GM23338 (cell line): ENCODE measurements around the gene RELL1. TPM values are rescaled to one million over a fixed set of nuclear protein-coding genes. Genes with fewer than 3 reads are reported as not detected.

Experiments
- ATAC-seq: fragments of 200-7000 bp; cut with Tn5 transposase; 3 replicates; pipeline ENCODE4 v1.9.1; 2020
- DNase-seq: peaks from one replicate; pipeline ENCODE4 v3.0.0-alpha.2; 2015; ENCODE audit warnings: low spot score
- H2AFZ ChIP-seq: fragments of 200-600 bp; sonication (generic); 2 replicates; pipeline ENCODE4 v1.8.0; 2016; ENCODE audit warnings: antibody characterized with exemption, mild to moderate bottlenecking, moderate library complexity
- H3F3A ChIP-seq: fragments of 200-600 bp; sonication (generic); replicated peaks from 2 replicates; pipeline ENCODE4 v1.8.0; 2017; ENCODE audit warnings: antibody characterized with exemption, mixed run types, low read depth
- H3K27ac ChIP-seq: fragments of 200-600 bp; sonication (generic); 2 replicates; pipeline ENCODE4 v1.6.1; 2016; ENCODE audit warnings: low read depth
- H3K27me3 ChIP-seq: fragments of 200-600 bp; sonication (generic); 2 replicates; pipeline ENCODE4 v1.8.0; 2016; ENCODE audit warnings: mild to moderate bottlenecking, mixed run types, moderate library complexity; ENCODE audit not compliant: insufficient read depth
- H3K36me3 ChIP-seq: fragments of 200-600 bp; sonication (generic); 2 replicates; pipeline ENCODE4 v1.8.0; 2016; ENCODE audit warnings: mild to moderate bottlenecking; ENCODE audit not compliant: insufficient read depth
- H3K4me1 ChIP-seq: fragments of 200-600 bp; sonication (generic); 2 replicates; pipeline ENCODE4 v1.8.0; 2016; ENCODE audit warnings: mild to moderate bottlenecking, moderate library complexity; ENCODE audit not compliant: insufficient read depth
- H3K4me2 ChIP-seq: fragments of 200-600 bp; sonication (generic); 2 replicates; pipeline ENCODE4 v1.7.1; 2017; ENCODE audit warnings: mixed run types
- H3K4me3 ChIP-seq: fragments of 200-600 bp; sonication (generic); 2 replicates; pipeline ENCODE4 v1.6.1; 2016; ENCODE audit warnings: mixed run types
- H3K79me2 ChIP-seq: fragments of 200-600 bp; sonication (generic); replicated peaks from 2 replicates; pipeline ENCODE4 v1.8.0; 2017; ENCODE audit warnings: mild to moderate bottlenecking; ENCODE audit not compliant: insufficient read depth
- H3K9me2 ChIP-seq: fragments of 200-600 bp; sonication (generic); 2 replicates; pipeline ENCODE4 v1.8.0; 2017; ENCODE audit not compliant: insufficient read depth
- H4K20me1 ChIP-seq: fragments of 200-600 bp; sonication (generic); replicated peaks from 2 replicates; pipeline ENCODE4 v1.8.0; 2017; ENCODE audit warnings: mild to moderate bottlenecking; ENCODE audit not compliant: insufficient read depth
- H3K27ac Mint-ChIP-seq: 2 replicates; pipeline ENCODE4 v1.8.0; 2020; ENCODE audit warnings: inconsistent platforms, mild to moderate bottlenecking, moderate library complexity, mixed read lengths
- H3K27me3 Mint-ChIP-seq: 3 replicates; pipeline ENCODE4 v1.8.0; 2022; ENCODE audit warnings: low read depth, mild to moderate bottlenecking, moderate library complexity, mixed read lengths, inconsistent platforms; ENCODE audit not compliant: insufficient read depth, poor library complexity
- H3K36me3 Mint-ChIP-seq: 3 replicates; pipeline ENCODE4 v1.8.0; 2021; ENCODE audit warnings: low read depth, mild to moderate bottlenecking, inconsistent platforms, moderate library complexity, mixed read lengths
- H3K4me1 Mint-ChIP-seq: 3 replicates; pipeline ENCODE4 v1.8.0; 2020; ENCODE audit warnings: mild to moderate bottlenecking, inconsistent platforms, mixed read lengths
- H3K4me3 Mint-ChIP-seq: 3 replicates; pipeline ENCODE4 v1.8.0; 2021; ENCODE audit warnings: moderate library complexity, mild to moderate bottlenecking, inconsistent platforms, mixed read lengths
- H3K9me3 Mint-ChIP-seq: 3 replicates; pipeline ENCODE4 v1.8.0; 2020; ENCODE audit warnings: moderate library complexity, mild to moderate bottlenecking, inconsistent platforms, mixed read lengths
- CREB1 ChIP-seq: fragments of 250-450 bp; sonication (Bioruptor Pico); IDR thresholded peaks from 2 replicates; pipeline ENCODE4 v1.5.0; 2020; ENCODE audit warnings: low read depth, mild to moderate bottlenecking, moderate library complexity
- EZH2phosphoT487 ChIP-seq: fragments of 200-600 bp; sonication (generic); IDR thresholded peaks from one replicate; pipeline ENCODE4 v1.8.1; 2018; ENCODE audit warnings: antibody characterized with exemption; ENCODE audit not compliant: unreplicated experiment
- POLR2AphosphoS5 ChIP-seq: IDR thresholded peaks from 2 replicates; pipeline ENCODE4 v1.6.1; 2016; ENCODE audit warnings: antibody characterized with exemption, low read depth
- ZNF114 ChIP-seq: fragments of 250-450 bp; sonication (Bioruptor Pico); IDR thresholded peaks from 2 replicates; pipeline ENCODE4 v1.5.0; 2020; ENCODE audit warnings: mild to moderate bottlenecking, moderate library complexity
- ZNF331 ChIP-seq: fragments of 250-450 bp; sonication (Bioruptor Pico); IDR thresholded peaks from 2 replicates; pipeline ENCODE4 v1.5.0; 2020; ENCODE audit warnings: low read depth, mild to moderate bottlenecking, moderate library complexity
- ZNF462 ChIP-seq: fragments of 250-450 bp; sonication (Bioruptor Pico); IDR thresholded peaks from 2 replicates; pipeline ENCODE4 v1.5.0; 2020; ENCODE audit warnings: mild to moderate bottlenecking, moderate library complexity
- polyA plus RNA-seq: library from polyadenylated mRNA; unstranded; fragments of >200 nt; fragmentation: Nextera tagmentation; extraction: Ambion mirVana; gene quantifications from 2 replicates; pipeline ENCODE4 v1.2.1, GENCODE V29; 2016
- total RNA-seq: library from RNA; depleted of rRNA; stranded (reverse); fragments of >200 nt; shearing (Covaris generic); gene quantifications from 2 replicates; pipeline ENCODE4 v1.2.3, GENCODE V29; 2014

Gene RELL1
- total and polyA plus RNA-seq, 2 experiments from 2014 or later, result 2.8 to 28.5 TPM

- TF ChIP-seq ZNF462, result no peak
- TF ChIP-seq CREB1 (CRISPR knock-in tag), result no peak
- no peak for TF ChIP-seq EZH2phosphoT487
Observed at GRCh38 chr4:37661772-37662171, 24.4 kb downstream of the RELL1 start (continued).

GRCh38 chr4:37659696-37660095 lies 26.5 kb downstream of the RELL1 start:
- Histone ChIP-seq H3K79me2 (peaks cover 45% of the 10 kb centered on the region), H3K36me3 (no peaks in the 10 kb centered on the region; the same call in 1 of the 2 replicates), H3K27ac (no peak overlapping the region), H3K9me2 (no peaks in the 10 kb centered on the region; the same call in 1 of the 2 replicates), H3F3A (no peaks in the 10 kb centered on the region), H3K4me2 (no peak overlapping the region), H3K4me3 (no peak overlapping the region), H4K20me1 (peaks cover 3% of the 10 kb centered on the region; the same call in 1 of the 2 replicates), H2AFZ (no peak overlapping the region), H3K27me3 (no peaks in the 10 kb centered on the region), H3K4me1 (peaks cover 38% of the 10 kb centered on the region)
- ATAC-seq (no peak), DNase-seq (no peak)
- peaks cover 8% of the 10 kb centered on the region for H3K27me3 Mint-ChIP-seq
- H3K9me3 Mint-ChIP-seq, result peaks cover 23% of the 10 kb centered on the region
- H3K27ac Mint-ChIP-seq, result no peak overlapping the region
- H3K36me3 Mint-ChIP-seq, result peaks cover 32% of the 10 kb centered on the region; the same call in 2 of the 3 replicates
- H3K4me1 Mint-ChIP-seq, result peaks cover 38% of the 10 kb centered on the region
- H3K4me3 Mint-ChIP-seq, result no peak overlapping the region
- TF ChIP-seq CREB1 (CRISPR knock-in tag) (no peak), ZNF331 (no peak), ZNF114 (CRISPR knock-in tag) (no peak), POLR2AphosphoS5 (no peak), ZNF462 (no peak)
